ENCODE measurements around the gene B3GALT5.

DNA sequence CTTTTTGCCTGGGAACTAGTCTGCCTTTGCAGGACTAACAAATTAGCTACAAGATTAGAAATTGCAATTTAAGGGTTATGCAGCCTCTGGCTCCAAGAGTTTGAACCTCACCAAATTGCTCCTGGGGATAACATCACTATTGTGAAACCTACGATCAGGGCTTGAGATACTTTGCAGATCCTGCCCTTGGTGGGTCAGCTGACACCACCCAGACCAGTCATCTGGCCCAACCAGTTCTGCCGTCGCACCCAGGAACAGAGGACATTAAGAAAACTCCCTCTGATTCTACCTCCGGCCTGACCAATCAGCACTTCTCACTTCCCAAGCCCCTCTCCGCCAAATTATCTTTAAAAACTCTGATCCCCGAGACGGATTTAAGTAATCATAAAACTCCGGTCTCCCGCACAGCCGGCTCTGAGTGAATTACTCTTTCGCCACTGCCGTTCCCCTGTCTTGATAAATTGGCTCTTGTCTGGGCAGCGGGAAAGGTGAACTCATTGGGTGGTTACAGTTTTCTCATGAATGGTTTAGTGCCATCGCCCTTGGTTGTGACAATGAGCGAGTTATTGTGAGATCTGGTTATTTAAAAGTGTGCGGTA is 32.9 kb upstream of the B3GALT5 start:
- TF ChIP-seq POLR2A (IDR thresholded peaks at IDR 0.05; ENCODE audit: low read depth) (no peak), CTCF (IDR thresholded peaks at IDR 0.05) (no peak), POLR2AphosphoS5 (IDR thresholded peaks at IDR 0.05) (no peak), EP300 (IDR thresholded peaks at IDR 0.05) (no peak)

Measured in esophagus muscularis mucosa (tissue), 4 donors.